ENCODE measurements around the gene MMP8.

The MMP8 gene

DNA sequence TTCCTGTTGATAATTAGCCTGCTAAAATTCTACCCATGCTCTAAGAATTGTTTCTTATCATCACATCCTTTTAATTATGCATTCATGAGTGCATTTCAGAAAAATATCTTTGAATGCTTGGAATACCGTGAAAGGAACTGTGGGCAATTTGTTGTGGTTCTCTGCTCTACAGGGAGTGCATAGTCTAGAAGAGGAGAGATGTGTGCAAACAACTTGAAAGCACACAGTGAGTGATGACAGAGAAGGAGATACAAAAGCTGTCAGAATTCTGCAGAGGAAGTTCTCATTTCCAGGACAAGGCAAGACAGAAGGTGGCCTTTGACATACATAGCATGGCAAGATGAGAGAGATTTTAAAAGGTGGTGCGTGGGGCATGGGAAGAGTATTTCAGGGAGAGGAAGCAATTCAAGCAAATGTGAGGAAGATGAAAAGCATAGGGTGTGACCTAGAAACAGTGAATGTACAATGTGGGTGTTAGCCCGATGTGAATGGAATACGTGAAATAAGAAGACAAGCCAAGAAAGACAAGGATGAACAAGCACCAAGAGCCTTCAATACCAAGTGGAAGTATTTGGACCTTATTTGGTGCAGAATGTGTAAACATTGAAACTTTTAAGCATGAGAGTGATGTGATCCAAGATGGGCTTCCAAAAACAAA lies 5.0 kb downstream of the MMP8 start:
- no peak for DNase-seq (ENCODE audit: low read depth)

DNA sequence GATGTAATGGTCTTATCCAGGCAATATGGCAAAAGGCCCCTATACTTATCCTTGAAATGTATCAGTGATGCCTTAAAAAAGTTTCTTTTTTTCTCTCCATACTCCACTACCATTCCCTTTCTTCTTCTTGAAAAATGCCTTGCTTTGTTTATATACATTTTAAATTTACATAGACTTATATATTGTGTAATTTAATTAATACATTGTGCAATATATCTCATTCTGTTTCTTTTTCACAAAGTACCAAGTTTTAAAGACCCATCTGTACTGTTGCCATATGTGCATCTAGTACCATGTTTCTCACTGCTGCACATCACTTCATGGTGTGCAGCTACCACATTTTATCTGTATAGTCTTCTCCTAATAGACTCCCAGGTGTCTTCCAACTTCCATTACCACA lies 7.5 kb downstream of the MMP8 start:
- DNase-seq (ENCODE audit: low read depth), result no peak

DNA sequence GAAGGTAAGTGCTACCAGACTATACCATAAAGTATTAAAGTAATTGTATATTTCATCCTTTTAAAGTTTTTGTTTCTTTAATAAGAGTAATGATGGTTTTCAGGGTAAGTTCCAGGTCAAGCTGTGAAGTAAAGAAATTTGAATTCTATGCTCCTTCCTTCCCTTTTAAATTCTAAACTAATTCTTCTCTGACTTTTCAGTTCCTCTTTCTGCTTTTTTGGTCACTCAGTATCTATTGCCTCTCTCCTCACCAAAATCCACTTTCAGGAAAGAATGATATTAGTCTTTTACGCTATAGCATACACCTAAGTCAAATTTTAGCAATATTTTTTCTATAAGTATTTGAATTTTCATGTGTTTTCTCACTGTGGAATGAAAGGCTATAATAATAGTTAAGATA lies 8.2 kb downstream of the MMP8 start:
- DNase-seq (ENCODE audit: low read depth), result no peak

GRCh38 chr11:102712137-102712536 lies 12.6 kb downstream of the MMP8 start:
- no peak for DNase-seq (ENCODE audit: low read depth)

DNA sequence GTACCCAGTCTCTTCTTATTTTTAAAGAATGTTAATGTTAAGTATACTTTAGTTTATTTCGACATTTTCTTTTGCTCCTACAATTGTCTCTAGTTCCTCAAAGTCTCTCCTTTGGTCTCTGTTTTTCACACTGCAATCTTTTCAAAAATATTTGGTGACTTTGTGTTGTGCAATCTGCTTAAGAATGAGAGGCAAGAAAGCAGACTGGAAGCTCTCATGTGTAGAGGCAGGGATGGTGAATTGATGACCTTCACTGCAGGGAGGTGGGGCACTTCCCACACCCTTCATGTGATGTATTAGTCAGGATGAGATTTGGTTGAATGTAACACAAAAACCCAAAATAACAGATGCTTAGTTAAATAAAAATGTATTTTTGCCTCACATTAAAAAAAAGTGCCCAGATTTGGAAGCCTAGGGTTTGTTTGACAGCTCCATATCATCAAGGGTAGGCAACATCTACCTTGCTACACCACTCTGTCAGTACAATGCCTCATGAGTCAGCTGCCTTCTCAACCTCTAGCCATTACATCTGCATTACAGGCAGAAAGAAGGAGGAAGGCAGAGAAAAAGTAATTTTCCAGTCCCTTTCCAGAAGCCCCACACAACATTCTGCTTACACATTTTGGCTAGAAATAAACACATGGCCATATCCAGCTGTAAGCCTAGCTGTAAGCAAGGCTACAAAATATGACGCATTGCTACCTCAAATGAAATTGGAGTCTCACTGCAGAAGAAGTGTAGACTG lies 15.4 kb downstream of the MMP8 start:
- no peak for DNase-seq (ENCODE audit: low read depth)

DNA sequence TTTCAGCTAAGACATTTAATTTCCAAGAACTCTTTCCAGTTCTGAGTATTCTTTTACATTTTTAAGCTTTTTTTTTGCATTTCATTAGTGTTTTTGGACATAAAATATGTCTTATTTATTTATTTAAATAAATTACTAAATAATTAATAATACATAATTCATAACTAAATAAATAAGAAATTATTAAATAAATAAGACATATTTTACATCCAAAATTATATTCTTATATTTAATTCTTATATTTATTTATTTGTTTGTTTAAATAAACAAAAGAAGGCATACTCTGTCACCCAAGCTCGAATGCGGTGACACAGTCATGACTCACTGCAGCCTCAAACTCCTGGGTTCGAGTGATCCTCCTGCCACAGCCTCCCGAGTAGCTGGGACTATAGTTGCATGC lies 16.1 kb downstream of the MMP8 start:
- DNase-seq (ENCODE audit: low read depth), result no peak

DNA sequence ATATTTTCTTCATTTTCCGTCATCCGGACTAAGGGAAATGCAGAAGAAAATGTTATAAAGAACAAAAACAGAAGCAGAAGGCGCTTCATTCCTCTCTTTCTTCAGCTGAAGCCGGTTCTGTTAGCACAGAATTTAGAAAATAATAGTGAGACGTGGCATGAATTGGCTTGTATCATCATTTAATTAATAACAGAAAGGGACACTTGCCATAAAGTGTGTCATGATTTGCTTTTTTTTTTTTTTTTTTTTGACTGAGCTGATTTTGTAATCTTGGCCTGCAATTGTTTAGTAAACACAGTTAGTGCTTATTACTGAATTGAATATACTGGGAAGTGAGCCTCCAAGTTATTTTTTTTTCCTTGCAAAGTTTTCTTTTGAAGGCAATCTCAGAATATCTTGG lies 19.1 kb downstream of the MMP8 start, which contains the start of gene MMP27:
Gene MMP27 (minus strand): TSS at position 144 of the 400 bp plus-strand sequence. CDS start 55 bp downstream, at position 89.
- no peak for DNase-seq (ENCODE audit: low read depth)

- DNase-seq (ENCODE audit: low read depth), result no peak
Measured at GRCh38 chr11:102704841-102705240, 19.9 kb downstream of the MMP8 start.

DNA sequence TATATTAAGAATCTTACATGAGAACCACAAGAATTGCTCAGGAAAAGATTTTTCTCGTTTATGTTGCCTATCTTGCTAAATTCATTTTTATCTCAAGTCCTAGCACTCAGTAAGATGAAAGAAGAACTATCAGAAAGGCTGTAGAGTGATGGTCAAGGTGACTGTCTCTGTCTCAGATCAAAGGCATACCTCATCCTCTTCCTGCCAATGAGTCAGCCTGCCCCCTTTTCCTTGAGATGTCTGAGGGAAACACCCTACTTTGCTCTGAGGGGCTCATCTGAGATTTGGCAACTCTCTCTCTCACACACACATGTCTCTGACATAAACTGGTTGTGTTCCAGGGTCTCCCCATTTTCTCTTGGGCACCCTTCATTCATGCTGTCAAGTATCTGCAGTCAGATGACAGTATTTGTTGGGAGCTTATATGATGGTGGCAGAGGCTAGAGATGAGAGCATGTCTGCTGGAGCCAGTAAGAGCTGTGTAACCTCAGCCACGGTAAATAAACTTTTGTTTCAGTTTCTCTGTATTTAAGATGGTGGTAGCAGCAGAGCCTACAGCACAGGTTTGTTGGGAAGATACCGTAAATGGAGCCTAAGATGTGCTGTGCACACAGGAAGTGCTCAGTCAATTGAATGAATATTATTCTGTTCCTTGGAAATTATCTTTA lies 20.8 kb downstream of the MMP8 start:
- no peak for DNase-seq (ENCODE audit: low read depth)

- DNase-seq (ENCODE audit: low read depth), result no peak
Measured at GRCh38 chr11:102695201-102695600, 29.6 kb downstream of the MMP8 start.

- DNase-seq (ENCODE audit: low read depth), result no peak
Measured at GRCh38 chr11:102685754-102686153, 39.0 kb downstream of the MMP8 start.

DNA sequence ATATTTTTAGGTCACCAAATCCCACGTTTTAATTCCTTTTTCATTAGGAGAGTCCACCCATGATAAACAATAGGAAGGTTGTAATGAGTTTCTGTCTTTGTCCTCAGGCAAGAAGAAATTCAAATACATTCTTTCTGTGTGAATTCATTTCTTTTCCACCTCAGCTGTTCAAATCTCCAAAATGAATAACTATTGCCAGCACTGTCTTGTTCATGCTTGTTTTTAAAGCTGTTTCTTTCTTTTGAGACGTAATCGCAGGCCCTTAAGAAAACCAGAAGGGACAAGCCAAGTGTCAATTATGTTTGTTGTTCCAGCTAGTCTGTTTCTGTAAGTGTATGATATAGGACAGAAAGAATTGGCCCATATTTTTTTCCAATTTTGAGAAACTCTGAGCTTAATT lies 39.4 kb downstream of the MMP8 start:
- no peak for DNase-seq (ENCODE audit: low read depth)

DNA sequence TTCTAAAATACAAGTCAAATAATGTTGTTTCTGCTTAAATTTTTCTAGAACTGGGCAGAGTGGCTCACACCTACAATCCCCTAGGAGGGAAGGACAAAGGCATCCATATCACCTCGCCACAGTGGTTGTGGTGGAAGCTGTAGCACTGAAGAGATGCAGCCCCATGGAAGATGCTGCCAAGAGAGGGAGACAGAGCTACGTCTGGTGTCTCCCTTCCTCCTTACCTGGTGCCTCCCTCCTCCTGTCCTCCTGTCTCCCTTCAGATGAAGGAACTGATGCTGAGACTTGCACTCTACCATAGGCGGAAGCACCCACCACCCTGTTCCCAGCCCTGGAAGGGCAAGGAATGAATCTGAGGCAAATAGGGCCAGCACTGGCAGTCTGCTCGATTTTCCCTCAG lies 41.5 kb downstream of the MMP8 start:
- DNase-seq (ENCODE audit: low read depth), result no peak

GRCh38 chr11:102680945-102681344 lies 43.8 kb downstream of the MMP8 start:
- DNase-seq (ENCODE audit: low read depth), result no peak

- DNase-seq (ENCODE audit: low read depth), result no peak
Measured at GRCh38 chr11:102678022-102678421, 46.7 kb downstream of the MMP8 start.

DNA sequence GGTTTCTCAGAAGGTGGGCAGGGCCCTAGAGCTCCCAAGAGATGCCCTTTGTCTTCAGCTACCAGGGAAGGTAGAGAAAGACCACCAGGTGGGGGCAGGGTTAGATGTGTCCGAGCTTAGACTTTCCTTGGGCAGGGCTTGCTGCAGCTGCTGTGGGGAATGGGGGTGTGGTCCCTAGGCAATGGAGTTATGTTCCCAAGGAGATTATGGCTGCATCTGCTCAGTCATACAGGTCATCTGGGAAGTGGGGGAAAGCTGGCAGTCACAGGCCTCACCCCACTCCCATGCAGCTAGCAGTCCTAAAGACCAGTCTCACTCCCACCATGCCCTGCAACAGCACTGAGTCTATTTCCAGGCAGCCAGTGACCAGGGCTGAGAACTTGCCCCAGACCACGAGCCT lies 48.7 kb downstream of the MMP8 start:
- DNase-seq (ENCODE audit: low read depth), result no peak

DNA sequence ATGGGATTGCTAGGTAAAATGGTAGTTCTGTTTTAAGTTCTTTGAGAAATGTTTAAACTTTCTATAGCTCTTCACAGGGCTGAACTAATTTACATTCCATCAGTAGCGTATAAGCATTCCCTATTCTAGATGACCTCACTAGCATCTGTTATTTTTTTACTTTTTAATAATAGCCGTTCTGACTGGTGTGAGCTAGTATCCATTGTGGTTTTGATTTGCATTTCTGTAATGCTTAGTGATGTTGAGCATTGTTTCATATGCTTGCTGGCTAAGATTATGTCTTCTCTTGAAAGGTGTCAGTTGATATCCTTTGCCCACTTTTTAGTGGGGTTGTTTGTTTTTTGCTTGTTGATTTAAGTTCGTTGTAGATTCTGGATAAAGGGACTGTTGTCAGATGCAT lies 55.1 kb downstream of the MMP8 start:
- DNase-seq (ENCODE audit: low read depth), result no peak

GRCh38 chr11:102666331-102666957 lies 58.3 kb downstream of the MMP8 start:
- DNase-seq (ENCODE audit: low read depth), result no peak

- no peak for DNase-seq (ENCODE audit: low read depth)
Measured at GRCh38 chr11:102664001-102664752, 60.6 kb downstream of the MMP8 start.

- DNase-seq (ENCODE audit: low read depth), result no peak
Measured at GRCh38 chr11:102662607-102663006, 62.1 kb downstream of the MMP8 start.
